Parathyroid adenoma (tissue), 2 donors: Measurements from ENCODE around the gene ATP9B.

ENCODE experiments used
- H2AFZ ChIP-seq: fragments of 300-600 bp; sonication (generic); one replicate; pipeline ENCODE4 v1.7.0; 2017; ENCODE audit warnings: antibody characterized with exemption, mild to moderate bottlenecking
- H3K27ac ChIP-seq: fragments of 300-600 bp; sonication (generic); one replicate; pipeline ENCODE4 v1.7.0; 2017
- H3K27me3 ChIP-seq: fragments of 300-600 bp; sonication (generic); one replicate; pipeline ENCODE4 v1.7.0; 2017; ENCODE audit warnings: low read length; ENCODE audit not compliant: control insufficient read depth, insufficient read depth
- H3K36me3 ChIP-seq: fragments of 300-600 bp; sonication (generic); one replicate; pipeline ENCODE4 v1.7.0; 2017; ENCODE audit warnings: low read length; ENCODE audit not compliant: control insufficient read depth, insufficient read depth
- H3K4me1 ChIP-seq: fragments of 300-600 bp; sonication (generic); one replicate; pipeline ENCODE4 v1.7.0; 2017; ENCODE audit warnings: control low read depth
- H3K4me2 ChIP-seq: fragments of 300-600 bp; sonication (generic); one replicate; pipeline ENCODE4 v1.7.0; 2017; ENCODE audit warnings: low read length
- H3K4me3 ChIP-seq: fragments of 300-600 bp; sonication (generic); one replicate; pipeline ENCODE4 v1.7.0; 2017; ENCODE audit warnings: low read depth, low read length
- H3K79me2 ChIP-seq: fragments of 300-600 bp; sonication (generic); one replicate; pipeline ENCODE4 v1.7.0; 2017; ENCODE audit warnings: control low read depth
- H3K9ac ChIP-seq: fragments of 300-600 bp; sonication (generic); one replicate; pipeline ENCODE4 v1.7.0; 2017; ENCODE audit warnings: mild to moderate bottlenecking
- H3K9me3 ChIP-seq: fragments of 300-600 bp; sonication (generic); one replicate; pipeline ENCODE4 v1.7.0; 2017; ENCODE audit warnings: low read length; ENCODE audit not compliant: control insufficient read depth
- TF ChIP-seq, protein P1 (sequence below): fragments of 300-600 bp; sonication (generic); IDR thresholded peaks from one replicate; pipeline ENCODE4 v1.7.0; 2017; ENCODE audit warnings: antibody characterized with exemption, mild to moderate bottlenecking
- donor health status: primary hyperparathyroidism.

The ATP9B gene

DNA sequence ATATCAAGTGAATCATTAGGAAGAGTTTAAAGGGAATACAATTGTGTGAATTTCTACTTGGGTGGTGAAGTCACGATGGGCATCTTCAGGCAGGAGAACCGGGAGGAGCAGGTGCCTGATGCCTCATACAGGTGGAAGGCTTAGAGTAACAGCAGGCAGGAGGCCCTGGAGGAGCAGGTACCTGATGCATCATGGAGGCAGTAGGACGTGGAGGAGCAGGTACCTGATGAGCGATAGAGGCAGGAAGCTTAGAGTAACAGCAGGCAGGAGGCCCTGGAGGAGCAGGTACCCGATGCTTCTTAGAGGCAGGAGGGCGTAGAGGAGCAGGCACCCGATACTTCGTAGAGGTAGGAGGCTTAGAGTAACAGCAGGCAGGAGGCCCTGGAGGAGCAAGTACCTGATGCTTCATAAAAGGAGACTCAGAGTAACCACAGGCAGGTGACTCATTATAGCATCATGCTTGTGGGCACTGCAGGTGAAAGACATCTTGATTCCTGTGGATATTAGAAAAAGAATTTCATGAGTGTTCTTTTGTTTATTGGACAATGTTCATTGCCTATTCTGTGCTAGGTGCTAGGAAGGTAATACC, 133.9 kb downstream of the ATP9B start:
- H3K4me3 ChIP-seq, result no peak overlapping the region
- no peaks in the 10 kb centered on the region for H3K36me3 ChIP-seq
- H3K4me2 ChIP-seq, result no peak overlapping the region
- no peaks in the 10 kb centered on the region for H3K79me2 ChIP-seq
- no peak overlapping the region for H3K9ac ChIP-seq
- H3K27ac ChIP-seq, result no peak overlapping the region
- H3K4me1 ChIP-seq, result no peaks in the 10 kb centered on the region
- H3K27me3 ChIP-seq, result no peaks in the 10 kb centered on the region
- no peaks in the 10 kb centered on the region for H3K9me3 ChIP-seq
- TF ChIP-seq, protein P1, sequence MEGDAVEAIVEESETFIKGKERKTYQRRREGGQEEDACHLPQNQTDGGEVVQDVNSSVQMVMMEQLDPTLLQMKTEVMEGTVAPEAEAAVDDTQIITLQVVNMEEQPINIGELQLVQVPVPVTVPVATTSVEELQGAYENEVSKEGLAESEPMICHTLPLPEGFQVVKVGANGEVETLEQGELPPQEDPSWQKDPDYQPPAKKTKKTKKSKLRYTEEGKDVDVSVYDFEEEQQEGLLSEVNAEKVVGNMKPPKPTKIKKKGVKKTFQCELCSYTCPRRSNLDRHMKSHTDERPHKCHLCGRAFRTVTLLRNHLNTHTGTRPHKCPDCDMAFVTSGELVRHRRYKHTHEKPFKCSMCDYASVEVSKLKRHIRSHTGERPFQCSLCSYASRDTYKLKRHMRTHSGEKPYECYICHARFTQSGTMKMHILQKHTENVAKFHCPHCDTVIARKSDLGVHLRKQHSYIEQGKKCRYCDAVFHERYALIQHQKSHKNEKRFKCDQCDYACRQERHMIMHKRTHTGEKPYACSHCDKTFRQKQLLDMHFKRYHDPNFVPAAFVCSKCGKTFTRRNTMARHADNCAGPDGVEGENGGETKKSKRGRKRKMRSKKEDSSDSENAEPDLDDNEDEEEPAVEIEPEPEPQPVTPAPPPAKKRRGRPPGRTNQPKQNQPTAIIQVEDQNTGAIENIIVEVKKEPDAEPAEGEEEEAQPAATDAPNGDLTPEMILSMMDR, result no peak
- H2AFZ ChIP-seq, result no peak overlapping the region

DNA sequence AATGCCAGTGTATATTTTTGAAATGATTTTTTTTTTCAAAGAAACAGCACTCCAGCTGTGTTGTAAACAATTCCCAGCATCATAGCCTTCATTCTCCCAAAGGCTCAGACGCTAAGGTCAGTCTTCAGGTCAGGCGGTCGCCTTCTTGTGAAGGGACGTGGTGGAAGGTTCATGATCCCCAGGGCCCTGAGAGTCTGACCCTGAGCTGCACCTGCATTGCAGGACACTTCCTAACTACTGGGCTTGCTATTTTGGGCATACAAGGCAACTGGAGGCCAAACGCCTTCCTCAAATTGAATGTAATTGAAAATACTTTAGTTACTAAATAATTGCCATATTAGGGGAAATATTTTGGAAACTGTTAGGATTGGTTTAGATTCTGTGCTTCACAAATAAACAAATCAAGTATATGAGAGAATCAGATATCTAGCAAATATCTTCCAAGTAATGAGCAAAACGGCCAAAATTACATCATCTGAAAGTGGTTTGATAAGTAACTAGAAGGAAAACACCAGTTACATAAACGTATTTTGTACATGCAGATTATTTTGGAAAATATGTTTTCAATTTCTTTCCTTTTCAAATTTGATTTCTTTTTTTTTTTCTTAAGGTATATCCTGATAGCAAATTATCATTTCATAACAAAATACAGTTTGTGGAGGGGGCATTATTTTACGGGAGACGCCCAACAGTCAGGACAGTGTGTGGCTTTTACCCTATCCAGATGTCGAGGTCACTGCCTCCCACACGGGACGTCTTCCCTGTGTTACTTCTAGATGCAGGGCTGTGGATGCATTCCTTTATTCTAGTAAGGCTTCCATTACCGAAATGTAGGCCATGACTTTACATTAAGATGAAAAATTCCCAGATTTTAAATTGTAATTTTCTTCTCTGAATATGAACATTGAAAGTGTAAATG, 136.0 kb downstream of the ATP9B start:
- TF ChIP-seq, protein P1, result no peak
- H3K27me3 ChIP-seq, result no peaks in the 10 kb centered on the region
- no peaks in the 10 kb centered on the region for H3K36me3 ChIP-seq
- H3K4me2 ChIP-seq, result no peak overlapping the region
- no peaks in the 10 kb centered on the region for H3K9me3 ChIP-seq
- no peak overlapping the region for H3K27ac ChIP-seq
- no peak overlapping the region for H3K4me3 ChIP-seq
- H3K79me2 ChIP-seq, result no peaks in the 10 kb centered on the region
- no peak overlapping the region for H3K9ac ChIP-seq
- H3K4me1 ChIP-seq, result no peaks in the 10 kb centered on the region
- H2AFZ ChIP-seq, result no peak overlapping the region

DNA sequence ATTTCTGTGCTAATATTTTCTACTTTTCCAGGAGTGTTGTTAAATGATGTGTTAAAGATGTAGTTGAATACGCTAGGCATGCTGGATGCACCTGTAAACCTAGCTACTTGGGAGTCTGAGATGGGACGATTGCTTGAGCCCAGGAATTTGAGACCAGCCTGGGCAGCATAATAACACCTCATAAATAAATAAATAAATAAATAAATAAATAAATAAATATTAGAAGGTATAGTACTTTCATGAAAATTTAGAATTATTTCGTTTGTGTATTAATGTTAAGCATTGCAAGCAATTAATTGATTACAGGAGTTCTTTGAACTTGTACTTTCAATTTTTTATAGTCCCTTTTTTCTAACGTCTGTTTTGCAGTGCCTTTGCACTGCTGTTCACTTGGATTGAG, 137.2 kb downstream of the ATP9B start:
- no peak overlapping the region for H2AFZ ChIP-seq
- no peak overlapping the region for H3K4me3 ChIP-seq
- H3K9ac ChIP-seq, result no peak overlapping the region
- no peaks in the 10 kb centered on the region for H3K9me3 ChIP-seq
- no peaks in the 10 kb centered on the region for H3K36me3 ChIP-seq
- no peaks in the 10 kb centered on the region for H3K79me2 ChIP-seq
- TF ChIP-seq, protein P1, result no peak
- no peak overlapping the region for H3K4me2 ChIP-seq
- H3K27me3 ChIP-seq, result no peaks in the 10 kb centered on the region
- no peaks in the 10 kb centered on the region for H3K4me1 ChIP-seq
- H3K27ac ChIP-seq, result no peak overlapping the region

DNA sequence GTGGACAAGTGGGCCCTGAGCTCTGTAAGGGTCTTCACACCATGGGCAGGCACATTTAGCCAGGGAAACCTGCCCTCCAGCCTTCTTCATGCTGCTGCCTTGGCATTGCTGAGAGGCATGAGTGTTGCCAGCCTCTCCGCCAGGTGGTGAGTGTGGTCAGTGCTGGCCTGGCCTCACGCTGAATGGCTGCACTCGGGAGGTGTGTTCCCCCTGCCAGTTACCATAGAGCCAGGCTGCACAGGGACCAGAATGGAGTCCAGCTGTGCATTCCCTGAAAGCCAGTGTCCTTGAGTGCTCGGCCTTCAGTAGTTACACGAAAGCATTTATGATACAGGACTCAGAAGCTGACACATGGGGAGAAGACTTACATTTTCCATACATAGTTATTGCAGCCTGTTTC, 139.7 kb downstream of the ATP9B start:
- TF ChIP-seq, protein P1, result no peak
- no peak overlapping the region for H3K9ac ChIP-seq
- H3K27me3 ChIP-seq, result no peaks in the 10 kb centered on the region
- H3K9me3 ChIP-seq, result no peaks in the 10 kb centered on the region
- no peak overlapping the region for H3K4me3 ChIP-seq
- H3K4me1 ChIP-seq, result peaks cover 3% of the 10 kb centered on the region
- H2AFZ ChIP-seq, result no peak overlapping the region
- no peaks in the 10 kb centered on the region for H3K36me3 ChIP-seq
- no peak overlapping the region for H3K4me2 ChIP-seq
- H3K27ac ChIP-seq, result no peak overlapping the region
- no peaks in the 10 kb centered on the region for H3K79me2 ChIP-seq
